KMS-11 (cell line): ENCODE measurements around the gene HOXB2.

Experiments
- H2AFZ ChIP-seq: fragments of 200-600 bp; sonication (generic); 2 replicates; pipeline ENCODE4 v1.6.1; 2016; ENCODE audit warnings: antibody characterized with exemption, mixed run types, low read depth
- H3K27ac ChIP-seq: fragments of 200-600 bp; sonication (generic); 2 replicates; pipeline ENCODE4 v1.6.1; 2016; ENCODE audit warnings: mild to moderate bottlenecking, mixed run types
- H3K27me3 ChIP-seq: fragments of 200-600 bp; sonication (generic); 2 replicates; pipeline ENCODE4 v1.6.1; 2017; ENCODE audit warnings: mild to moderate bottlenecking, low read depth, mixed run types, moderate library complexity; ENCODE audit not compliant: insufficient read depth
- H3K36me3 ChIP-seq: fragments of 200-600 bp; sonication (generic); 2 replicates; pipeline ENCODE4 v1.6.1; 2017; ENCODE audit warnings: mild to moderate bottlenecking, mixed run types; ENCODE audit not compliant: insufficient read depth
- H3K4me1 ChIP-seq: fragments of 200-600 bp; sonication (generic); 2 replicates; pipeline ENCODE4 v1.6.1; 2016; ENCODE audit warnings: mild to moderate bottlenecking, low read depth, mixed run types; ENCODE audit not compliant: poor library complexity, severe bottlenecking
- H3K4me2 ChIP-seq: fragments of 200-600 bp; sonication (generic); 2 replicates; pipeline ENCODE4 v1.7.0; 2016; ENCODE audit warnings: mild to moderate bottlenecking, mixed run types
- H3K4me3 ChIP-seq: fragments of 200-600 bp; sonication (generic); IDR thresholded peaks from 2 replicates; pipeline ENCODE4 v1.6.1; 2017; ENCODE audit warnings: low read depth, low read length, mixed read lengths; ENCODE audit not compliant: insufficient read depth
- H3K79me2 ChIP-seq: fragments of 200-600 bp; sonication (generic); 2 replicates; pipeline ENCODE4 v1.6.1; 2016; ENCODE audit warnings: low read depth, mixed run types; ENCODE audit not compliant: insufficient read depth
- H3K9ac ChIP-seq: fragments of 200-600 bp; sonication (generic); 2 replicates; pipeline ENCODE4 v1.6.1; 2016; ENCODE audit warnings: mild to moderate bottlenecking, mixed run types
- H4K20me1 ChIP-seq: fragments of 200-600 bp; sonication (generic); 2 replicates; pipeline ENCODE4 v1.6.1; 2016; ENCODE audit warnings: mild to moderate bottlenecking, mixed run types; ENCODE audit not compliant: insufficient read depth
- TF ChIP-seq, protein P1 (sequence below): fragments of 200-600 bp; sonication (generic); conservative IDR thresholded peaks from 2 replicates; pipeline ENCODE4 v1.6.1; 2017; ENCODE audit warnings: low read depth, mild to moderate bottlenecking, antibody characterized with exemption, low read length, moderate library complexity, mixed read lengths

The HOXB2 gene

DNA sequence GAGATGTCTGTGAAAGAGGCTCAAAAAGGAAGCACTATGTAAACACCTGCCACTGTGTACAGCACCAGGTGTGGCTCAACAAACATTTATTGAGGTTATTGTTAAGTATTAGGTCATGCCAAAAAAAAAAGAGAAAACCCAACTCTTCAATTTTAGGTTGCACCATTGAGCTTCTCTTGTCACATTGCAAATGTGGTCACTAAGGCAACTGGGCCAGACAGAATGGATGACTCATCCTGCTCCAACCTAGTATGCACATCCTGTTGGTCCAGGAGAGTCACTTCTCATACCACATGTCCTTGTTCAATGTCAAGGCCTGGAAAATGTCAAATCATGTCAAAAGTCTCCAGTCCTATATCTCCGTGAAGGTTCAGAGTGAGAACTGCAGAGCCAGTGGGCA lies 39.1 kb downstream of the HOXB2 start:
- Histone ChIP-seq H3K27ac (peak overlapping the region; percentile 63), H3K36me3 (no peaks in the 10 kb centered on the region), H3K4me2 (peak overlapping the region; percentile 49)

DNA sequence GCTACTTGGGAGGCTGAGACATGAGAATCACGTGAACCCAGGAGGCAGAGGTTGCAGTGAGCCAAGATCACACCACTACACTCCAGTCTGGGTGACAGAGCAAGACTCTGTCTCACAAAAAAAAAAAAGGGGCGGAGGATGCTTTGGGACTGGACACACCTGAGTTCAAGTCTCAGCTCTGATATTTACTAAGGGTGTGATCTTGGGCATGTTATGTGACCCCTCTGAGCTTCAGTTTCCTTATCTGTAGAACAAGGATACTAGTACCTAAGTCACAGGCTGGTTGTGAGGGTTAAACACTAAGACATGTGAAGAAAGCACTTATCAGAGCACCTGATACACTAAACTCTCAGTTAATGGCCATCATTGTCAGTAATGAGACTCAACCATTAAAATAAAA lies 40.0 kb downstream of the HOXB2 start:
- no peaks in the 10 kb centered on the region for H3K27me3 ChIP-seq
- peak overlapping the region; percentile 63 for H3K27ac ChIP-seq
- TF ChIP-seq, protein P1, sequence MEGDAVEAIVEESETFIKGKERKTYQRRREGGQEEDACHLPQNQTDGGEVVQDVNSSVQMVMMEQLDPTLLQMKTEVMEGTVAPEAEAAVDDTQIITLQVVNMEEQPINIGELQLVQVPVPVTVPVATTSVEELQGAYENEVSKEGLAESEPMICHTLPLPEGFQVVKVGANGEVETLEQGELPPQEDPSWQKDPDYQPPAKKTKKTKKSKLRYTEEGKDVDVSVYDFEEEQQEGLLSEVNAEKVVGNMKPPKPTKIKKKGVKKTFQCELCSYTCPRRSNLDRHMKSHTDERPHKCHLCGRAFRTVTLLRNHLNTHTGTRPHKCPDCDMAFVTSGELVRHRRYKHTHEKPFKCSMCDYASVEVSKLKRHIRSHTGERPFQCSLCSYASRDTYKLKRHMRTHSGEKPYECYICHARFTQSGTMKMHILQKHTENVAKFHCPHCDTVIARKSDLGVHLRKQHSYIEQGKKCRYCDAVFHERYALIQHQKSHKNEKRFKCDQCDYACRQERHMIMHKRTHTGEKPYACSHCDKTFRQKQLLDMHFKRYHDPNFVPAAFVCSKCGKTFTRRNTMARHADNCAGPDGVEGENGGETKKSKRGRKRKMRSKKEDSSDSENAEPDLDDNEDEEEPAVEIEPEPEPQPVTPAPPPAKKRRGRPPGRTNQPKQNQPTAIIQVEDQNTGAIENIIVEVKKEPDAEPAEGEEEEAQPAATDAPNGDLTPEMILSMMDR = no peak
- H3K4me2 ChIP-seq = peak overlapping the region; percentile 49
- H2AFZ ChIP-seq = no peak overlapping the region
- H4K20me1 ChIP-seq = no peaks in the 10 kb centered on the region
- H3K4me1 ChIP-seq = peaks cover 54% of the 10 kb centered on the region
- H3K36me3 ChIP-seq = no peaks in the 10 kb centered on the region
- peak overlapping the region; percentile 10; the same call in 1 of the 2 replicates for H3K9ac ChIP-seq
- no peak overlapping the region for H3K4me3 ChIP-seq
- H3K79me2 ChIP-seq = no peaks in the 10 kb centered on the region

More for the DNA sequence above, 39.1 kb downstream of the HOXB2 start:
- Histone ChIP-seq H4K20me1 (no peaks in the 10 kb centered on the region), H3K27me3 (no peaks in the 10 kb centered on the region), H3K9ac (peak overlapping the region; percentile 25; the same call in 1 of the 2 replicates), H2AFZ (peak overlapping the region; percentile 18; the same call in 1 of the 2 replicates), H3K4me1 (peaks cover 62% of the 10 kb centered on the region), H3K4me3 (no peak overlapping the region), H3K79me2 (no peaks in the 10 kb centered on the region)
- TF ChIP-seq, protein P1 = no peak

DNA sequence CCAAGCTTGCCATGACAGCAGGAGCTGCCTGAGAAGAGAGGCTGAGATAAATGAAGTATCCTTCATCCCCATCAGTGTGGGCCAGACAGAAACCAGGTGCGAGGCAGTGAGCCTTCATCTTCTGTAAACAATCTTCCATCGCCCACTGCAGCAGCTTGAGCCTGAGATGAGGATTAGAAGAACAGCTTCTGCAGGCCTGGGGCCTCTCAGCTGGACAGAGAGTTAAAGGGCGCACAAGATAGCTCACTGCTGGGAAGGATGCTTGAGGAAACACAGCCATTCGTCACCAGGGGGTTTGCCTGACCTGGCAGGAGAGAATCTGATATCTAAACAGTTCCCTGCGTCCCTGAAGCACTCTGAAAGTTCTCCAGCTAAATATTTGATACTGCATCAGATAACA lies 41.2 kb downstream of the HOXB2 start:
- no peak overlapping the region for H3K4me2 ChIP-seq
- H3K36me3 ChIP-seq = no peaks in the 10 kb centered on the region
- no peak overlapping the region for H3K27ac ChIP-seq
- H4K20me1 ChIP-seq = no peaks in the 10 kb centered on the region
- H3K79me2 ChIP-seq = no peaks in the 10 kb centered on the region
- TF ChIP-seq, protein P1 = no peak
- H3K27me3 ChIP-seq = no peaks in the 10 kb centered on the region
- H3K4me3 ChIP-seq = no peak overlapping the region
- peaks cover 46% of the 10 kb centered on the region for H3K4me1 ChIP-seq
- no peak overlapping the region for H3K9ac ChIP-seq
- H2AFZ ChIP-seq = no peak overlapping the region

DNA sequence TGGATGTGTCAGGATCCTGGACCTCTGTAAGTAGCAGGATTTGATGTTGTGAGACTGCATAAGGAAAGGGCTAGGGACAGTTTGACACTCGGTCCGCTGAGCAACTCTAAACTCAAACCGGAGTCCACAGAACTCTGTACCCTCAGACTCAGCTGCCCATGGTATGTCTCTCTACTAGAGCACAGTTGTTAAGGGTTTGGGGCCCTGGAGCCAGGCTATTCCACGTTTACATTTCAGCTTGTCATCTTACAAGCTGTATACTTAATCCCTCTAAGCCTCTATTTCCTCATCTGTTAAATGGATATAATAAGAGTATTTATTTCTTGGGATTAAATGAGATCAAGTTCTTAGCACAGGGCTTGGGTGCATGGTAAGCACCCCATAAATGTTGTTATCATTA lies 42.0 kb downstream of the HOXB2 start:
- Histone ChIP-seq H3K4me3 (no peak overlapping the region), H3K27ac (no peak overlapping the region), H3K27me3 (no peaks in the 10 kb centered on the region), H3K79me2 (no peaks in the 10 kb centered on the region), H3K36me3 (no peaks in the 10 kb centered on the region), H3K4me2 (no peak overlapping the region), H3K9ac (no peak overlapping the region), H3K4me1 (peaks cover 38% of the 10 kb centered on the region), H4K20me1 (no peaks in the 10 kb centered on the region), H2AFZ (no peak overlapping the region)
- TF ChIP-seq, protein P1 = no peak
